Activated CD4-positive, CD25-positive, alpha-beta regulatory T cell treated with anti-CD3 and anti-CD28 coated beads, Interleukin-2, amount 50 U/mL, for 24 hours (primary cell): ENCODE data around the gene KIF26B.

Experiments
- ATAC-seq, 2 donors: fragments of 150-1000 bp; cut with Tn5 transposase; one replicate each; pipeline ENCODE4 v1.10.0; 2021; ENCODE audit warnings: mild to moderate bottlenecking in 1 of 2, moderate library complexity in 1 of 2

Gene KIF26B

DNA sequence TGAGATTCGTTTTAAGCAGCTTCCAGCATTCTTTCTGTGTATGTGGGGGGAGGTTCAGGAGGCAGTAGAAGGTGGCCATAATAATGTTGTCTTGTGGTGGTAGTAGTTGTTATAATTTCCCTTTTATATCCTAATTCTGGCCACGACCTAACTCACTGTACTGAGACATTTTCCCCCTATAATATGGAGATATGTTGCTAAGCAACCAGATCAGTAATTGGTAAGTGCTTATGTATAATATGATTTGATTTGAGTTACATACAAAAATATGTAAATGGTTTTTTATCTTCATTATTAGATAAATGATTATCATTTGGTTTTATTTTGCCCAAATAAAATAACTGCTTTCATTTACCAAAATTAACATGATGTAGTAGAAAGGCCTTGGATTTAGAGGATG is 376.2 kb downstream of the KIF26B start:
- ATAC-seq = no peak

- ATAC-seq = no peak
Measured at GRCh38 chr1:245537992-245538391, 383.2 kb downstream of the KIF26B start.

GRCh38 chr1:245538671-245539070 is 383.9 kb downstream of the KIF26B start:
- ATAC-seq = no peak

DNA sequence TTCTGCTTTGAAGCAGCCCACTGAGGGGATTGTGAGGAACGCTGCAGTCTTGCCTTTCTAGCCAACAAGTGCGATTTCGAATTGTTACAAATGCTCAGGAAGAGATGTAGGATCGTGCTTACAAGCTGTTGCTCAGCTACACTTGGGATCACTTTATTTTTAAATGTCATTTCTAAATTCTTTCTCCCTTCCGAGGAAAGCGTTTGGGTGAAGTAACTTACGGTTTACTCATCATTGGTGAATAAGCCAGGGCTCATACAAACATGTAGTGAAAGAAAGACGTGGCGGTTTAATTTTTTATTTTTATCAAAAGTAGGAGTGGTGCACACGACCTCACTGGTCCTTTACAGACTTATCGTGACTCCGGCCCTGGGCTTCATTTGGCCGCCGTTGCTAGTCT is 386.6 kb downstream of the KIF26B start:
- ATAC-seq = no peak

- no peak for ATAC-seq
Measured at GRCh38 chr1:245542365-245542764, 387.6 kb downstream of the KIF26B start.

DNA sequence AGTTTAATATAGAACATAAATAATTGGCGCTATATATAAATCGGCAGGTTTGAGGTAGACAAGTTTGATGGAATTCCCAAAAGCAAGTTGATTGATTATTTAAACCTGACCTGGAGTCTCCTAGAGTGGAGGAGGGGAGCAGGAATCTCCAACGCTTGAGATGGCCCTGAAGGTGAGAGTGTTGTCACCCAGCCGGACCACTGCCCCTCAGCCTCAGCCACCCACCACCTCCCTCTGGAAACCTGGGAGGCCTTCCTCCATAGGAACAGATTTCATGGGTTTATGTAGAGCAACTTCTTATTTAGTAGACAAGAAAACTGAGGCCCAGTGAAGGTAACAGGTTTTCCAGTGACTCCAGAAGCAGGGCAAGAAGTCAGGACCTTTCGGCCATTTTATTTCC is 389.5 kb downstream of the KIF26B start:
- ATAC-seq = no peak

DNA sequence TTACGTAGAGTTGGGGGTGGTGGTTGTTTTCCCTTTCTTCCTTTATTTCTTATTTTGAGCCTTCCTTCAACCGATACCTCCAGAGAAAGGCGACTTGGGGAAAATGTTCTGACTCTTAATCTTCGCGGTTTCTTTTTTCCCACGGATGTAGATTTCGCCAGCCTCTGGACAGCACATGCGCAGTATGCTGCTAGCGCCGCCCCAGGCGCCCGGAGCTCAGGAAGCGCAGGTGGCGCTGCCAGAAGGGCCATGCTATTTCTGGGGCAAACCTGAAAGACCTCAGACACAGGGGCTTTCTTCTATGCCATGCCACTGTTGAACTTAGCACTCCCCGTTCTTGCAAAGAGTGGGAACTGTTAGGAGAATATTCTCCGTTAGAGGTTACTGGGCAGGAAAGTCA is 392.1 kb downstream of the KIF26B start:
- no peak for ATAC-seq

- no peak for ATAC-seq
Measured at GRCh38 chr1:245549996-245550719, 395.4 kb downstream of the KIF26B start.

GRCh38 chr1:245550720-245551043 is 395.9 kb downstream of the KIF26B start:
- no peak for ATAC-seq

DNA sequence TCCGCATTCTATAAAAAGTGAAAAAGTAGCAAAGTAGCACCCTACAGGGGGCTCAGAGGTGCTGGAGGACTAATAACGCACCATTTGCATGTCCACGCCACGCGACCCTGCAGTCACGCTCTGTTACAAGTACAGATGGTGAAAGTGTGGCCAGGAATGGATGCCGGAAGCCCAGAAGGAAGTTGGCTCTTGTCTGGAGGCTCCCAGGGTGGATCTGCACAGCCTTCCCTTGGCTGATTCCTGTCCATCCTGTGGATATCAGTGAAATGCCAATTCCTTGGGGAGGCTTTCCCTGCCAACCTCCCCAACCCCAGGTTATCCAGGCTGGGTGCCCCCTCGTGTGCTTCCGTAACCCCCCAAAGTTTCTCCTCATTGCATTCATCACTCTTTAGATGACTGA is 396.8 kb downstream of the KIF26B start:
- no peak for ATAC-seq

- no peak for ATAC-seq
Measured at GRCh38 chr1:245552331-245552730, 397.5 kb downstream of the KIF26B start.

DNA sequence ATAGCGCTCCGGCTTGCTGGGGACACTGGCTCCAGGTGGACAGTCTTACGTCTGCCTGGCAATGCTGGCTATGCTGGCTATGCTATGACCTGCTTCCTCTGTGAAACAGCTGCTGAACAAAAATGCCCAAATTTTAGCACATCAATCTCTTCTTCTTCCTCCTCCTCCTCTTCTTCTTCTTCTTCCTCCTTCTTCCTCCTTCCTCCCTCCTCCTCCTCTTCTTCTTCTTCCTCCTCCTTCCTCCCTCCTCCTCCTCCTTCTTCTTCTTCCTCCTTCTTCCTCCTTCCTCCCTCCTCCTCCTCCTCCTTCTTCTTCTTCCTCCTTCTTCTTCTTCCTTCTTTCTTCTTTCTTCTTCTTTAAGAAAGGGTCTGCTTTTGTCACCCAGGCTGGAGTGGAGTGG is 401.3 kb downstream of the KIF26B start:
- no peak for ATAC-seq

GRCh38 chr1:245558069-245558468 is 403.3 kb downstream of the KIF26B start:
- ATAC-seq = no peak

DNA sequence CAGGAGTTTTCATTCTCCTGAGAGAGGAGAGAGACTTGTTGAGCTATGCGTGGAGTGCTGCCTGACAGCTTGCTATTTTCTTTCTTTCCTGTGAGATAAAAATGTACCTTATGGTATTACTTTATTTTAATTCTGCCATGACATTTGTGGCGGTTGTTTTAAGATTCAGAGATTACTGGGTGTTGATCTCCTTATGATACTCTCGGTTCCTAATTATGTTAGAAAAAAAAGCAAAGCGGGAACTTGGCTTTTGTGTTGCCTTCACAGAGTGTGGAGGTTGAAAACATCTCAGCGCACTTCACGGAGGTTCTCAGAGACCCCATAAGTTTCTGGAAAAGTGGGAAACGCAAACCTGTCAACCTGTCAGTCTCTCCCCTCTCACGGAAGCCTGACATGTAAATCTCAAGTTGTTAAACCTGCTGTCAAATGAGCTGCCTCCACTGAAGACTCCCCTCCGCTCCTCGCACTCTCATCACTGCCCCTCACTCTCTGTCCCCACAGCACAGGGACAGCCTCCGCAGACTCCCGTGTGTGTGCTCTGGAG is 405.6 kb downstream of the KIF26B start:
- ATAC-seq = no peak

- ATAC-seq = no peak
Measured at GRCh38 chr1:245561665-245562234, 407.0 kb downstream of the KIF26B start.

- ATAC-seq = no peak
Measured at GRCh38 chr1:245566134-245566533, 411.3 kb downstream of the KIF26B start.

DNA sequence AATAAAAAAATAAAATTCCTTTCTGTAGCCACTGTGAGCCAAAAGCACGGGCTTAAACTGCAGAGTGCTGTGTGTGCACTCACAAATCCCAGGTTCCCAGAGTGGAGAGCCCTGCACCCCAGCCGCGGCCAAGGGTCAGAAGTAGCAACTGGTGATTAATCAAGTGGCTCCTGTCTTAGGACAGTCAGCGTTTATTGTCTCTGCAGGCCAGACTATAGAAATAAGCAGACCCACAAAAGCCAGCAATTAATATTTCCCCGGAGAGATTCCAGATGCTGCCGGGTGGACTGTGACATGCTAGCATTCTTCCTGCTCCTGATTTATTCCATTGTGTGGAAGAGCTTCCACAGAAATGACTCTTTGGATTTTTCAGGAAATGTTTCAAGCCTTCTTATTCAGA is 412.2 kb downstream of the KIF26B start:
- no peak for ATAC-seq

DNA sequence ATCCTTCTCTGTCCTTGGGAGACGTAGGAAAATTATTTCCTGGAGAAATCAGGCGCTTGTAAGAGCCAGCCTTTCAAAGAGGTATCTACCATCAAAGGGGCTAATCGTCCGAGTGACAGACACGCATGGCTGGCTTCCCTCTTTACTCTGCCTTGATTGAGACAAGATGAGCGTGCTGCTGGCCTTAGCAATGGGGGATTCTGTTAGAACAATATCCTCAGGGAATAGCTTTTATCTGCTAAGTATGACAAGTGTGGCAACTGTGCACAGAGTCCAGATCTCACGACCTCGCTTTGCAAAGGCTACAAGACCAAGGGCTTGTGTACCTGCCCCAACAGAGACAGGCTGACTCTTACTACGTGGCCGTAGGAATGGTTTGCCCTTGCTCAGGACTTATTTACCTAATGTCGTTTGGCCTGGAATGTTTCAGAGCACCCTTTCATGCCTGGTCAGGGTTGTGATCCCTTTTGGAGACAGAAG is 417.1 kb downstream of the KIF26B start:
- ATAC-seq = no peak

GRCh38 chr1:245572709-245573108 is 417.9 kb downstream of the KIF26B start:
- no peak for ATAC-seq

DNA sequence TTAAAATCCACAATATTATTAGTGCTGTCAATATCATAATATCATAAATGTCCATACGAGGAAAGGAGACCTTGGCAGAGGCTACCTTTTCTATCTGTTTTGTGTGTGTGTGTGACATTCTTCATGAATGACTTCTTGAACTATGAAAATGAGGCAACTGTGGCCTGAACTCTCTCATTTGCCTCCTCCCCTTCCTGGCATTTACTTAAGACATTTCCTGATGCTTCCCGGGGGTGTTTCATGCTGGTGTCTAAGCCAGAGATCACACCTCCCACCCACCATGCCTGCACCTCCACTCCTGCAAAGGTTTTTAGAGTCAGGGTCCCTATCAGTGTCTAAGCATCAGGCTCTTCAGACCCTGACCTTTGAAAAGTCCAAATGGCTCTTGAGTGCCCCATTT is 420.9 kb downstream of the KIF26B start:
- no peak for ATAC-seq

DNA sequence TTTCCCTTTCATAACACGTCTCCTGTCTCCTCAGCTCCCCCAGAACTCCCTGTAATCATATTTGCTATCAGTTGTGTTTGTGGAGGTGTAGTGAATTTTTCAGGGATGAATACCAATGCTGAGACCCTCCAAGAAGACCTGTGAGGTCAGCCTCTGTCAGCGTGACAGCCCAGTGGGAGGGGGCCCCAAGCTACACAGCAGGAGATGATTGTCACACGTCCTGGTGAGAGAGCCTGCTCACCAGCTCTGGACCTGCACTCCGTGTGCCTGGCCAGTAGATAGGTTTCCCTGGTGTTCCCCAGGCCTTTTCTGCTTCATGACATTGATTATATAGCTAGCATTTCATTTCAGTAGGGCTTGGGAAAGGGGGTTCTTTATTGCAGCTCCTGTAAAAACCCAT is 421.5 kb downstream of the KIF26B start:
- ATAC-seq = no peak

DNA sequence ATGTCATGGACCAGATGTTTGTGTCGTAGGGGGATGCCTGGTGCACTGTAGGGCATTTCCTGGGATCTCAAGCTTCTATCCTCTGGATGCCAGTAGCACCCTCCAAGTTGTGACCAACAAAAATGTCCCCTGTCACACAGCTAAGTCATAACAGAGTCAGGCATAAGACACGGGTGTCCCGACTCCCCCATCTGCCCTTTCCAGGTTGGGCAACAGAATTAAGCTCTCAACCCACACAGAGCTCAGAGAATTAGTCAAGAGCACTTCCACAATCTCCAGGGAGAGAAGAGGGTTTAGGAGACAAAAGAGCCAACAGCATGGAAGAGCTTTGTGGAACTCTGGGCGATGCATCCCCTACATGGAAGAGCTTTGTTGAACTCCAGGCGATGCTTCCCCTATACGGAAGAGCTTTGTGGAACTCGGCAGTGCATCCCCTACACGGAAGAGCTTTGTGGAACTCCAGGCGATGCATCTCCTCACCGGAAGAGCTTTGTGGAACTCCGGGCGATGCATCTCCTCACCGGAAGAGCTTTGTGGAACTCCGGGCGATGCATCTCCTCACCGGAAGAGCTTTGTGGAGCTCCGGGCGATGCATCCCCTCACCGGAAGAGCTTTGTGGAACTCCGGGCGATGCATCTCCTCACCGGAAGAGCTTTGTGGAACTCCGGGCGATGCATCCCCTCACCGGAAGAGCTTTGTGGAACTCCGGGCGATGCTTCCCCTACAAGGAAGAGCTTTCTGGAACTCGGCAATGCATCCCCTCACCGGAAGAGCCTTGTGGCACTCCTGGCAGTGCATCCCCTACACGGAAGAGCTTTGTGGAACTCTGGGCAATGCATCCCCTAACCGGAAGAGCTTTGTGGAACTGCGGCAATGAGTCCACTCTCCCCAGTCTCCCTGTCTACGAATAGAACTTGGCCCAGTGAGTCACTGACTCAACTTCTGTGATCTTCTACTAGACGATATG is 422.7 kb downstream of the KIF26B start:
- no peak for ATAC-seq

DNA sequence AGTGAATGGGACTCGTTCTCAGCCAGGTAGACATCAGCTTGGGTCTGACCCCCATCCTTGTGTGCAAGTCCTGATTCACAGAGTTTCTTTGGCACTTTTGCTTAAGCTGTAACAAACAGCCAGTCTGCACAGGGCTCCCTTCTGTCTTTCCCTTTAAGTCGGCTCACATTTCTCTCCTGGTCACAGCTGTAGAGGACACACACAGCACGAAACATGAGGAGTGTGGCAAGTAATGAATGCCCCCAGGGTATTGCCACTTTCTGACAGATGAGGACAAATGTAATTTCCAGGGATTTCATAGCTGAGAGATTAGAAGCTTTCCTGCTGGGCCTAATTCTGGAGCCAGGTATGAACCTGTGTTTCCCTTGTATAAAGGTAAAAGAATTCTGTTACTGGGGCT is 423.5 kb downstream of the KIF26B start:
- ATAC-seq = no peak
